Occipital lobe (tissue), 2 donors: Measurements from ENCODE around the gene CRIM1. TPM values are rescaled to one million over a fixed set of nuclear protein-coding genes. Genes with fewer than 3 reads are reported as not detected.

Experiments used
- DNase-seq: peaks from one replicate; lab custom pipeline; 2025; lab: John Stamatoyannopoulos, UW
- total RNA-seq: library from RNA; depleted of rRNA; stranded (reverse); fragments of >200 nt; gene quantifications from one replicate; pipeline ENCODE4 v1.2.3, GENCODE V29; 2014

The CRIM1 gene
- total RNA-seq, 1 donor from 2014 or later, result 105 TPM

- no peak for DNase-seq
Observed at GRCh38 chr2:36396878-36397539, 41.4 kb downstream of the CRIM1 start.

- no peak for DNase-seq
Observed at GRCh38 chr2:36397728-36398413, 42.3 kb downstream of the CRIM1 start.

GRCh38 chr2:36399050-36399449 lies 43.5 kb downstream of the CRIM1 start:
- DNase-seq, result no peak

GRCh38 chr2:36403675-36404230 lies 48.2 kb downstream of the CRIM1 start:
- no peak for DNase-seq

- DNase-seq, result no peak
Observed at GRCh38 chr2:36404318-36404717, 48.7 kb downstream of the CRIM1 start.

GRCh38 chr2:36404754-36405153 lies 49.2 kb downstream of the CRIM1 start:
- no peak for DNase-seq

- DNase-seq, result no peak
Observed at GRCh38 chr2:36405183-36405582, 49.6 kb downstream of the CRIM1 start.

GRCh38 chr2:36406296-36406695 lies 50.7 kb downstream of the CRIM1 start:
- DNase-seq, result no peak

GRCh38 chr2:36407413-36407812 lies 51.8 kb downstream of the CRIM1 start:
- DNase-seq, result no peak

GRCh38 chr2:36408198-36408703 lies 52.7 kb downstream of the CRIM1 start:
- DNase-seq, result no peak

- no peak for DNase-seq
Observed at GRCh38 chr2:36409335-36409734, 53.8 kb downstream of the CRIM1 start.

- no peak for DNase-seq
Observed at GRCh38 chr2:36409935-36410334, 54.4 kb downstream of the CRIM1 start.

- DNase-seq, result no peak
Observed at GRCh38 chr2:36410681-36411080, 55.1 kb downstream of the CRIM1 start.

- DNase-seq, result no peak
Observed at GRCh38 chr2:36411962-36412444, 56.4 kb downstream of the CRIM1 start.

GRCh38 chr2:36413218-36413617 lies 57.6 kb downstream of the CRIM1 start:
- DNase-seq, result no peak

GRCh38 chr2:36414307-36414706 lies 58.7 kb downstream of the CRIM1 start:
- DNase-seq, result no peak

- no peak for DNase-seq
Observed at GRCh38 chr2:36415381-36416022, 59.9 kb downstream of the CRIM1 start.

- DNase-seq, result no peak
Observed at GRCh38 chr2:36416370-36417165, 61.0 kb downstream of the CRIM1 start.

GRCh38 chr2:36420569-36421181 lies 65.1 kb downstream of the CRIM1 start:
- DNase-seq, result no peak

- no peak for DNase-seq
Observed at GRCh38 chr2:36421379-36421778, 65.8 kb downstream of the CRIM1 start.

GRCh38 chr2:36423172-36423571 lies 67.6 kb downstream of the CRIM1 start:
- no peak for DNase-seq
